ENCODE results near the gene AQP1.

AQP1 gene

DNA sequence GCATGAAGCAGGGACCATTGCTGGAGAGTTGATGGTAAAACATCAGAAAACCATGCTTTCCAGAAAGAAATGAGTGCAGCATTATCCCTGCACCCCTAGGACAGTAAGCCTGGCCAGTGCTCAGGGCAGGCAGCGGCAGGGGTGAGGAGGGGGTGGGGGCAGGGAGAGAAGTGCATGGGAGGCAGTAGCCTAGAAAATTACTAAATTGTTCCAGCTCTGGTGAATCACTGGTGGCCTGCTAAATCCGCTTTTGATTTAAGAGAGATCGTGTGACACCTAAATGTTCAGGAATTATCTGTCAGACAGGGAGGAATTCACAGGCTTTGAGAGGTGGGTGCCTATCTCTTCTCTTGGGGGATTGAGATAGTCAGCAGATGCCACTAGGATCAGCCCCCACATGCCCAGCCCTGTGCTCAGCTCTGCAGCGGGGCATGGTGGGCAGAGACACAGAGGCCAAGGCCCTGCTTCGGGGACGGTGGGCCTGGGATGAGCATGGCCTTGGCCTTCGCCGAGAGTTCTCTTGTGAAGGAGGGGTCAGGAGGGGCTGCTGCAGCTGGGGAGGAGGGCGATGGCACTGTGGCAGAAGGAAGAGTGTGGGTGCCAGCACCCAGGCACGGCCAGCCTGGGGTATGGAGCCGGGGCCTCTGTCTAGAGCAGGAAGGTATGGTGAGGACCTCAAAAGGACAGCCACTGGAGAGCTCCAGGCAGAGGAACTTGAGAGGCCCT is 5.0 kb upstream of the AQP1 start:
- DNase-seq (ENCODE audit: low read depth in 2 of 2), result no peak

DNA sequence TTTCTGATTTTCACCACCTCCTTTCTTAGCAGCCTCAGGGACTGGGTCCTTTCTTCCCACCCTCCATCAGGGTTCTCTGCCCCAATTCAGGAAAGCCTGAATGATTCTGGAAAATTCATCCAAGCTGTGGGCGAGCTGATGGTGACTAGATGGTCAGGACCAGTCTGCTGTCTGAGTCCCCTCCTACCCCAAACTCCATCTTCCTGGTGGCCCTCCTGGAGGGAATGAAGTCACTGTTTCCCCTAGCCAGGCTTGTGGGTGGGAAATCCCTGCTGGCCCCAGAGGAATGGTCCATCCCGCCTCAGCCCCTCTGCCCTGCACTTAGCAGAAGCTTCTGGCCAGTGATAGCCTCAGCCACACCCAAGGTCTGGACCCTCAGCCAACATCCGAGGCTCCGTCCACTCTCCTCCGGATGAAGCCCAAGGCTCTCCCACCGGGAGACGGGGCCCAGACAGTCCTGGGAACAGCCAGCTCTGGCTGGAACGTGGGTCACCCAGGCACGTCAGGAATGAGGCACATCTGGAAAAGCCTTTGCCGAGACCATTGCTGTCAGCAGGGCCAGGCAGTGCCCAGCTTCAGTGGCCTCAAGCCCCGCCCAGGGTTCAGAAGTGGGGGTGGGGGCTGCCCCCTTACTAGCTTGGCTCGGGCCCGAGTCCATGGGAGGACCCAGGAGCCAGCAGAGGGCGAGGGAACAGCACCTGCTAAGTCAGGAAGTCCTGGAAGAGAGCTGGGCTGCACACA is 4.0 kb upstream of the AQP1 start:
- no peak for DNase-seq (ENCODE audit: low read depth in 2 of 2)

DNA sequence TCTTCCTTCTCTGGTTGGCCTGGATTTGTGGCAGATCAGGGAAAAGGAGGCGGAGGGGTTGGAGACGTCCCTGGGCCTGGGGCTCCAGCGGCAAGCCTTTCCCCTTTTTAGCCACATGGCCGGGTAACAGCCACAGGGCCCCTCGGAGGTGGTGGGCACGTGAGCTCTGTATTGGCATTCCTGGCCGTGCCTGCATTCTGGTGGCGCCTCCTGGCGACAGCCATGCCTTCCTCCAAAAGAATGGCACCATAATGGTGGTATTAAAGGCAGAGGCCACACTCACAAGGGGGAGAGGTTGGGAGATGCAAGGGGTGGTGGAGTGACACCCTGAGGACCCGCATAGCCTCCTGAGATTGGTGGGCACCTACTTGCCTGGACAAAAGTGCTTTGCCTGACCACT is 3.0 kb upstream of the AQP1 start:
- no peak for DNase-seq (ENCODE audit: low read depth in 2 of 2)

DNA sequence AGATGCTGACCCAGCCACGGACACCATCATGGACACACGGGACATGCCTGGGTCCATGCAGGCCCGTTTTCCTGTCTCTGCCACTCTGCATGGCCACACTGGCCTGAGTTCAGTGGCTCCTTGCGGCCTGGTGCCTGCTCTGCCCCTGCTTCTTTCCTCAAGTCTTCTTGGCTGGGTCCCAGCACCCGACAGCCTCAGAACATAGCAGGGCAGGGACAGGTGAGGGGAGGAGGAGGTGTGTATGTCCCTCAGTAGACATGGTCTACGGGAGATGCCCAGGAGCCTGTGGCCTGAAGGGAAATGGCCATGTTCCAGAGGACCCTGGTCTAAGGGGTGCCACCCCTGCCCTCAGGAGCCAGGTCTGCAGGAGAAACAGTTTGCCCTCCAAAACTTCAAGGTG is 2.2 kb upstream of the AQP1 start:
- DNase-seq (ENCODE audit: low read depth in 2 of 2), result no peak

DNA sequence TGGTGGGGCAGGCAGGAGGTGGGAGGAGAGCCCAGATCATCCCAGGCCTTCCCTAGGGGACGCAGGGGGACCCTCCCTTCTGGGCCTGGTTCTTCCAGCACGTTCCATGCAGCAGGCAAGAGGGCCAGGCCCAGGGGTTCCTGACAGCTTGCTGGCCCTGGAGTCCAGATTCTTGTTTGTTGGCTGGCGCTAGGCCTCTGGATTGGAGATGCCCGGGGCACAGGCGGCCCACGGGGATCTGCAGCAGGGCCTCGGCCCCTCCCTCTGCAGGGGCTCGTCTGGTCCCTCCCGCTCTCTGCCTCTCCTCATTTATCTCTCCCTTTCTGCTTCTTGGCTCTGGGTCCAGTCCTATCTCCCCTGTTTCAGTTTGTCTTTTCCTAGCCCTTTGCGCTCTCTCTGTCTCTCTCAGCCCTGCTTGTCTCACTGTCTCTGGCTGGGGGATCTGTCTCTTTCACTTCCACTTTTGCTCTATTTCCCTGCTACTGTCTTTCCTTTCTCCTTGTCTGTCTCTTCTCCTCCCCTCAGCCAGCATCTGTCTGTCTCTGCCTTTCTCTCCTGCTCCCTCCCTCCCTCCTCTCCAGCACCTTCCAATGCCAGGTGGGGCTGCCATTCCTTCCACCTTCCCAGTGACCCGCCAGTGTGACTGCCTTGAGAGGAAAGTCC is 1.1 kb upstream of the AQP1 start:
- DNase-seq (ENCODE audit: low read depth in 2 of 2), result no peak

DNA sequence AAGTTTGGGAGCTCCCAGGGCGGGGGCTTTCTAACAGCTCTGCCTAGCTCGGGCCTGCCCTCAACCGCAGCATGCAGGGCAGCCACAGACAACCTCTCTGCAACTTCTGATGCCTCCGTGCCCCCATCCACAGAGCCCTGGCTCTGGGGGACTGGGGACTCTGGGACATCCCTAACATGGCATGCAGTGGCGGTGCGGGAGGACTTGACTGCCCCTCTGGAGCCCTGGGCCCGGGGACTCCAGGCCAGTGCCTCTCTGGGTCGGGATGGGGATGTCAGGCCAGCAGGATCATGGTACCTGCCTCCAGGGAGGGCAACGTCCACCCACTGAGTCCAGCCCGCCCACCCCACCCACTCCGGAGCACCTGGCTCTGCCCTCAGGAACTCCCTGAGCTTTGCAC is 520 bp upstream of the AQP1 start:
- no peak for DNase-seq (ENCODE audit: low read depth in 2 of 2)

DNA sequence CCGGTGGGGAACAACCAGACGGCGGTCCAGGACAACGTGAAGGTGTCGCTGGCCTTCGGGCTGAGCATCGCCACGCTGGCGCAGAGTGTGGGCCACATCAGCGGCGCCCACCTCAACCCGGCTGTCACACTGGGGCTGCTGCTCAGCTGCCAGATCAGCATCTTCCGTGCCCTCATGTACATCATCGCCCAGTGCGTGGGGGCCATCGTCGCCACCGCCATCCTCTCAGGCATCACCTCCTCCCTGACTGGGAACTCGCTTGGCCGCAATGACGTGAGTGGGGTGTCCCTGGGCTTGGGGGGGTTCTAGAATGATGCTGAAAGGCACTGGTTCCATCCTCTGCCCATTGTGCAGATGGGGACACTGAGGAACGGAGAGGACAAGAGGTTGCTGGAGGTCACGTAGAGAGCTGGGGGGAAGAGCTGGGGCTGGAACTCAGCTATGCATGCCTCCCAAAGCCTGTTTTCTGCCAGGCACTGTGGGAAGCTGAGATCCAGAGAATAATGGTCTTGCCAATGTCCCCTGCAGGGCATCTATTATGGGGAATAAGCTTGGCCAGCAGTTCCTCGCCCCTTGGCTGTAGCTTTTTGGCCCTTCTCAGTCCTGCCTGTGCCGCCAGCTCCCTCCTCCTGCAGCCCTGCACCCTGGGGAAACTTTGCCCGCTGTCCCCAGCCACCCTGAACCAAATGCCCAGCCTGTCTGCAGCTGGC is 523 bp downstream of the AQP1 start:
- DNase-seq (ENCODE audit: low read depth in 2 of 2), result no peak

DNA sequence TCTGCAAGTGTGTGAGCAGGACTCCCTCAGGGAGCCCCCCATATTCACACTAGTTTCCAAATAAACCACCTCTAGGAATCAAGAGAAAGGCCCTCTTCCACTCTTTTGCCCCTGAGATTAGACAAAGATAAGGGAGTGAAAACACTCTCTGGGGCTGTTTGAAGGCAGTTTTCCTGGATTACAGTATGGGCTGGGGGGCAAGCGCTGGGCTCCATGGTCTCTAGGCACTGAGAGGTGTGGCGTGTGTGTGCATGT is 1.0 kb downstream of the AQP1 start:
- no peak for DNase-seq (ENCODE audit: low read depth in 2 of 2)

DNA sequence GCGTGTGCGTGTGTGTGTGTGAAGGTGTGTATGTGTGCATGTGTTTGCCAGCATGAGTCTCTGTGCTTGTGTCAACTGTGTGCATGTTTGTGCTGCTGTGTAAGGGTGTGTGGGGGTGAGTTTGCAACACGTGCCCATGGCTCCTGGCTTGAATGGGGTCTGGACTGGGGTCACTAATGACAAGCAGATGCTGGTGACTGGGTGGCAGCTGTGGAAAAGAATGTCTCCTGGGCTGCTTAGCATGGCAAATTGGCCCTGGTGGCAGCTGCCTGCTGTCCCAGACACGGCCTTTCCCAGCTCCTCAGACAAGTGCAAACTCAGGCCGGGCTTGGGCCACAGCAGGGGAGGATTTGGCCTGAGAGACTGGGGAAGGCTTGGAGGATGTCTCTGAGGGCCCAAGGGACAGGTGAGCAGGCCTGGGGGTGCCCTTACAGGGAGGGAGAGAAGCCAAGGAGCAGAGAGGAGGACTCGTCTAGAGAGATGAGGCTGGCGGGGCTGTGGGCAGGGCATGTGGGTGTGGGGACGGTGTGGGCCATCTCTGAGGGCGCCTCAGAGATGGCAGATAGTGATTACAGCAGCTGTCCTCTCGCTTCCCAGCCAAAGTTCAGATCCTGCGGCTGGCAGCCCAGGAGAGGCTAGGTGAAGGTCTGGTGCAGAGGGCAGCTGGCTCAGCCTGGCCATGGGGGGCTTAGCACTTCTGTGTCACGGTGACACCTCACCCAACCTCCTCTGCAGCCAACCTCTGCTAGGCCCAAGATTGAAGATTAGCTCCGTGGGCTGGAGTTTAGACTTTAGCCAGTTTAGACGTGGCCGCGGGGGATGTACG is 1.5 kb downstream of the AQP1 start:
- no peak for DNase-seq (ENCODE audit: low read depth in 2 of 2)

DNA sequence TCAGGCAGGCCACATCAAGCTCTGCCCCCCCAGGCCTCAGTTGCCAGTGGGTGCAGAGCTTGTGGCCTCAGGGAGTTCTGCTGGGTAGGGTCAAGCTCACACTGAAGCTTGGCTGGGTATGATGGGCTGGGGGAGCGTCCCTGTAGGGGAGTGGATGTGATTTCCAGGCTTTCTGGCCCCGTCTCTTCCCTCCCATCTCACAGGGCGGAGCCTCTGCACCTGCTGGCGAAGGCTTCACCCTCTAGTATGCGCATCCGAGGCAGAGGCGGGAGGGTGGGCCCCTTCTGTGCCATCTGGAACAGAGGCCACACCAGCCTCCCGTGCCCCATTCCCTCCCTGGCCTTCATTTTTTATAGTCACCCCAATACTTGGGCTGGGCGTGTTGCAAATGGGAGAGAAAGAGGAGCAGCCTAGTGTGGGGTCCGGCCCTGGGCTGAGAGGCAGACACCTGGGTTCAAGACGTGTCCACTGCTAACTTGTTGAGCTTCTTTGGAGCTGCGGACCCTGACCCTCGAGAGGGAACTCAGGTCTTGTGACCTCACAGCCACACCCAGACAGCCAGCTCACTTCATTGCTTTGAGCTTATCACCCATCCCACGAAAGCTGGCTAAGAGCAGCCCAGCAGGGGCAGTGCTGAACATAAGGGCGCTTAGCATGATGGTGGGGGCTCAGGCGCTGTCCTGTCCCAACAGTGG is 2.3 kb downstream of the AQP1 start:
- no peak for DNase-seq (ENCODE audit: low read depth in 2 of 2)

DNA sequence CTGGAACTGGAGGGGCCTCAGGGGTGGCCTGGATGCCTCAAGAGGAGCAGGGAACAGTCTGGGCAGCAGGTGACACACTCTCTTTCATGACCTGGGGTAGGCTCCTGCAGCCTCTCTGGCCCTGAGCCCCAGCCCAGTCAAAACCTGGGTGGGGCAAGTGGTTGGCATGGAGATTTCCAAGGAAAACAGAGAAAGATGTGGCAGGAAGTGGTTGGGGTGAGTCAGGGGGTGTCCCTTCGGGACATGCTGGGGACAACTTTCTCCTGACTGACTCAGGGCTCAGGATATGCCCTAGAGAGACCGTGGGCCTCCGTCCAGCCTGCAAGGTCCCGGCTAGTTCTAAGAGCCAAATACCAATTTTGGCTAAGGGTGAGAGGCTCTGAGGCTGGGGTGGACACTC is 2.9 kb downstream of the AQP1 start:
- DNase-seq (ENCODE audit: low read depth in 2 of 2), result no peak

DNA sequence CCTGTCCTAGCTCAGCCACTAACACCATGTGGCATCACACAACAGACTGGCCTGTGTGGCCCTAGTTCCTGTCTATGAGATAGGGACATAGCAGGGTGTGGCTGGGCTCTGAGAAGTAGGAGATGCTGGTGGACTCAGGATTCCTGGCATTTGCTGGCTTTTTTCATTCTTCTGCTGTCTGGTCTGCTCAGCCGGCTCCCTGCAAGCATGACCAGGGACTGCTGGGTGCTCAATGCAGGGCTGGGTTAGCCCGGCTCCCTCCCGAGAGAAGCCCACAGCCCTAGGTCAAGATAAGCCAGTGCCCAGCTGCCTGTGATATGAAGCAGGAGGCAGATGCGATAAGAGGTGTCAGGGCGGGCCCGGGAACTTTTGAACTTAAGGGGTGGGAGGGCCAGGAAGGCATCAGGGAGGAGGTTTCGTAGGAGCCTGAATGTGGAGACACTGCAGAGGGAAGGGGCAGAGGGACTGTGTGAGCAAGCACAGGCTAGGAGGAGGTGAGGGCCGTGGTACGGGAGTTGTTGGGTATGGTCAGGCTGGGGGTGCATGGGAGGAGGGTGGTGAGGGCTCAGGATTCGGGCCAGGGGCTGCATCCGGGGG is 3.5 kb downstream of the AQP1 start:
- no peak for DNase-seq (ENCODE audit: low read depth in 2 of 2)

DNA sequence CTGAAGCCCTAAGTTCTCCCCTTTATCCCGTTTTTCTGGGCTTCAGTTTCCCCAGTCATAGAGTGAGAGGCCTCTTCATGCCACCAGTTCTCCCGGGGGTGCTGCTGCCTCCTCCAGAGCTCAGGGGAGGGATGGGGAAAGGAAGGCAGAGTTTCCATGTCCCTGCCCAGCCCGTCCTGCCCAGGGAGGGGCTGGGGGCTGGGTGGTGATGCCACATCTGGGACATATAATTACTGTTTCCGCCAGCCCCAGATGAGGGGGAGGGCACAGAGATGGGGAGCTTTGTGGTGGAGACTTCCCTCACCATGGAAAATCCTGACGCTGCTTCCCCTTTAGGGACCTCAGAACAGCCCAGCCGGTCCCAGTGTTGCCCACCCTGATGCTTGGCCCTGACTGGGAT is 4.1 kb downstream of the AQP1 start:
- no peak for DNase-seq (ENCODE audit: low read depth in 2 of 2)

DNA sequence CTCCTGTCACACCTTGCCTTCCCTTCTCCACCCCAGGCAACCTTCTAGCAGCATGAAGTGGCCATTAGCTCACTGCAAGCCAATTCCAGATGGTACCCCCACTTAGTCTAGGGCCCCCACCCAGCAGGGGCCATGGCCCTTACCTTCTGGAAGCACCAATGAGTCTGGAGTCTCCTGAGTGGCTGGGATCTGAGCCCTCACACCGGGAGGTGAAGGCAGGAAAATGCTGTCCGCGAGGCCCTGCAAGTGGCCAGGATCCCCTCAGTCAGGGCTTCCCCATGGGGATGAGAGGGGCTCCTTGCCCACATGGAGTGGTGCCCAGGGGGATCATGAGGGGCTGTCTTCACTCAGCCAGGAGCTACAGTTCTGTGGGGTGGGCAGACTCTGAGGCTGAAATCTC is 4.6 kb downstream of the AQP1 start:
- DNase-seq (ENCODE audit: low read depth in 2 of 2), result no peak

DNA sequence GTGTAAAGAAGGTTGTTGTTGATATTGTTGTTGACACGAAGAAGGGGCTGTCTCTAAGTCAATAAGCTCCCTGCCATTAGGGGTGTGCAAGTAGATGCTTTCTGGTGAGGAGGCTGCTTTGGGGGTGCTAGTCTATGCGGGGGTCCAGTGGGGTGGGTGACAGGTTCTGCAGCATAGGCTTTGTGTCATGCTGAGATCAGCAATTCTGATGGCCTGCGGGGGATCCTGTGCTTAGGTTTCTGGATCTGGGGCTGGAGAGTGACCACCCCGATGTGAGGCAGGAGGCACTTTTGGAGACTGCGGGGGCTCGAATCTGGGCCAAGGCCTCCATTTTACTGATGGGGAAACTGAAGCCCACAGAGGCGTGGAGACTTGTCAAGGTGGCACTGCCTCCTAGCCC is 5.1 kb downstream of the AQP1 start:
- DNase-seq (ENCODE audit: low read depth in 2 of 2), result no peak

DNA sequence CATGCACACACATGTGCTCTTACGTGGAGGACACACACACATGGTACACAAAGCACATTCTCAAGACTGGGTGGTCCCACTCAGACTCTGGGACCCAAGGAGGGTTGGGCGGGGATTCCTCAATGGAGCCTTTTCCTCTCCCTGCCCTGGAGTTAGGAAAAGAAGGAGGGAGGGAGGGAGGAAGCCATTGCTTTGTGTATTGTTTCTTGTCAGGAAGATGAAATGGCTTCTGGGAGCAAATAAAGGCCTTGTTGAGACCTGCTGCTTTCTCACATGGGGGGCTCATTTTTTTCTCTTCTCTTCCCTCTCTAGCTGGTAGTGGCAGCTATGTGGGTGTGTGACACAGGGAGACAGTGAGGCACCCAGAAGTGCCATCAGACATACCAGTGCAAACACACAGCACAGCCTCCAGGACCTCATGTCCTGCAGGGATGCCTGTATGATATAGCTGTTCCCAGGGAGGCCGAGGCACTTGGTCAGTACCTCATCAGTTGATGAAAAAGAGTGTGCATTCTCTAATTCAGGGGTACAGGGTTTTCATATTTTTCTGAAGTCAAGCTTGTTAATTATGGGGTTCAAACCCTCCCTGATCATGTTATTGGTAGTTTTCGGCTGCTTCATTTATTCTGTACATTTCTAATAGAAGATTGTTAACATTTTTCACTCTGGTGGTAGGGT is 5.7 kb downstream of the AQP1 start:
- DNase-seq (ENCODE audit: low read depth in 2 of 2), result no peak

DNA sequence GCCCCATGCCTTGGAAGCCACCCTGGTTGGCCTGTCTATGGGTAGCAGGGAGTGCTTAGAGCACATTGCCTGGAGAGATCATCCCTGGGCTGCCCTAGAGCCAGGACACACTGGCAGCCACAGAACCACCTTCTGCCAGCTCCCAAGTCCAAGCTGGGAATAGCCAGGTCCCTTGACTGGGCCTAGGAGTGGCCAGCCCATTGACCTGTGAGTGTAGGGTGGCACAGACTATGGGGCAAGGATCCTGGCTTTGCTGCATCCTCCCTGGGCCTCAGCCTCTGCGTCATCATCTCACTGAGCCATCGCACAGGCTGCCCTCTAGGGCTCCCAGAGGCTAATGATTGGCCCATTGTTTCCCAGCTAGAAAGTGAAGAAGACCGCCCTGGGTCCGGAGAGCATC is 7.0 kb downstream of the AQP1 start:
- DNase-seq (ENCODE audit: low read depth in 2 of 2), result no peak

DNA sequence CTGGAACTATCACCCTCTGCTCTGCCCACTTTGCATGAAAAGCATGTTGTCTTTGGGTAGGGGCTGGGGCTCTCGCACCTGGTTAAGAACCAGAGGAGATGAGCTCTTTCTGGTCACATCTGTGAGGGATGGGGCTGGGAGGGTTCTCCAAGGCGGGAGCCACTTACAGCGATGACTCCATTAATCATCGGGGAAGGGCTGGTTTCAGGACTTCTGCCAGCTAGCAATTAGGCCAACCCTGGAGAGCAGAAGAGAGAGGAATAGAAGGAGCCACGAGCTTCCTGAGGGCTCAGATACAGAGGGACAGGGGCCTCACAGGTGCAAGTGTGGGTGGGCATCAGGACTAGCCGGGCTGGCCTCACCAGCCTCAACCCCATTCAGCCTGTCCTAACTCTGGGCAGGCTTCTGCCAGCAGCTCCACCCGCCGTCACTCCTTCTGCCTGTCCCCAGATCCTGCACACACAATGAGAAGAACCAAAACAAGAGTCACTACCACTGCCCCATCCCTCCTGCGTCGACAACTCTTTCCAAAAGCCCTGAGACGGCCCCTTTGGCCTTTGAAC is 8.4 kb downstream of the AQP1 start:
- DNase-seq (ENCODE audit: low read depth in 2 of 2), result no peak

DNA sequence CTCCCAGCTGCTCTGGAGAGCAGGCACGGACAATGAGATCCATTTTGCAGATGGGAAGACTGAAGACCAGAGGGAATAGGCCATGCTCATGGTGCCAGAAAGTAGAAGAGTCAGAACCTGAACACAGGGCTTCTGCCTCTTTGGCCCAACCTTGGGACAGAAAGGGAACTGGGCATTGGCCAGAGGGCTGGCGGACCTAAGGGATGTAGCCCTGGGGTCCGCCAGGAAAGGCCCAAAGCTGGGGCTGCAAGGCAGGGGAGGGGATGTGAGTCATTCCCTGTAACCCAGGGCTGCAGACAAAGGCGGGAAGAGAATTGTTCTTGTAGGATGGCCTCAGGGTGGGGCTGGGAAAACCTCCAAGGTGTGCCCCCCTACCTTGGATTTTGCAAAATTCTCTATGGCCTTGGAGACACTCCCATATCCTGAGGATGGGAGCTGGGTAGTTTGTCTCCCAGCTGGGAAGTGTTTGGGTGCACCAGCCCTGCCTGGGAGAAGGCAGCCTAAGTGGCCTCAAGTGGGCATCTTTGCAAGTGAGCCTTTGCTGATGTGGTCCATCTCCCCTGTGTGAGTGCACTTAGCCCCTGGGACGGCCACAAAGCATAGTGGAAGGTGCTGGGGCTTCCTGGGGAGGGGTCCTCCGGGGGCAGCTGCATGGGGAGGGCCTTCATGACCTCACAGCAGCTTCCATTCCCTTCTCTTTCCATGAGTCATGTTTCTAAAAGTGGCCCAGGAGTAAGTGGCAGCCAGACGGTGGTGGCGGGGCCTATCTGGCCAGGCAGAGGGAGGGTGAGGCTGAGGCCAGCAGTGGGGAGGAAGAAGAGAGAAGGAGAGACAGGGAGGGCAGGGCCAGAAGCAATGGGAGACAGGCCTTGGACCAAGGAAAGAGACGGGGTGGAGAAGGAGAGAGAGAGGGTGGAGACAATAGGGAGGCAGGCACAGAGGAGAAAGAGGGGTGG is 9.2 kb downstream of the AQP1 start:
- DNase-seq (ENCODE audit: low read depth in 2 of 2), result no peak

Data from stimulated activated CD8-positive, alpha-beta memory T cell treated with anti-CD3 and anti-CD28 coated beads, Interleukin-7, amount 100 ng/mL, for 4 hours (primary cell).